Fibroblast of pulmonary artery (primary cell): ENCODE results near the gene DMRT1.
A peak's percentile ranks its signal among the peaks of the same experiment; 100 is the strongest.

ENCODE experiments used
- DNase-seq: peaks from one replicate; pipeline ENCODE4 v3.0.0-alpha.2; 2010; ENCODE audit warnings: low read depth
- H3K4me3 ChIP-seq: replicated peaks from 2 replicates; pipeline ENCODE4 v1.5.1; 2011; ENCODE audit warnings: low read depth, mild to moderate bottlenecking, control low read depth, low read length, moderate library complexity
- CTCF ChIP-seq: IDR thresholded peaks from 2 replicates; pipeline ENCODE4 v1.5.1; 2011; ENCODE audit warnings: mild to moderate bottlenecking, control low read depth, low read length, inconsistent platforms; ENCODE audit errors: missing control alignments

Gene DMRT1

GRCh38 chr9:804026-804425, 37.5 kb upstream of the DMRT1 start:
- no peak for TF ChIP-seq CTCF
- DNase-seq: no peak
- no peak overlapping the region for H3K4me3 ChIP-seq

- no peak for TF ChIP-seq CTCF
- no peak overlapping the region for H3K4me3 ChIP-seq
- DNase-seq: no peak
These were observed 36.3 kb upstream of the DMRT1 start for GRCh38 chr9:805151-805550.

- no peak overlapping the region for H3K4me3 ChIP-seq
- peak; percentile 83 for TF ChIP-seq CTCF
- DNase-seq: peak; percentile 64
These were observed 35.0 kb upstream of the DMRT1 start for GRCh38 chr9:806285-807156.

GRCh38 chr9:811106-811531, 30.4 kb upstream of the DMRT1 start:
- no peak for TF ChIP-seq CTCF
- no peak overlapping the region for H3K4me3 ChIP-seq
- DNase-seq: no peak

- no peak for TF ChIP-seq CTCF
- no peak overlapping the region for H3K4me3 ChIP-seq
- DNase-seq: no peak
These were observed 22.5 kb upstream of the DMRT1 start for GRCh38 chr9:818958-819357.

- no peak for TF ChIP-seq CTCF
- no peak overlapping the region for H3K4me3 ChIP-seq
- DNase-seq: no peak
These were observed 14.8 kb upstream of the DMRT1 start for GRCh38 chr9:826500-827280.
